Measurements from ENCODE around the gene ANKRD22.
"Not testable (repeated sequence)": the region's sequence is repeated elsewhere in the genome, so short reads cannot be mapped to it uniquely, and the experiment has no call there.

ANKRD22 gene

DNA sequence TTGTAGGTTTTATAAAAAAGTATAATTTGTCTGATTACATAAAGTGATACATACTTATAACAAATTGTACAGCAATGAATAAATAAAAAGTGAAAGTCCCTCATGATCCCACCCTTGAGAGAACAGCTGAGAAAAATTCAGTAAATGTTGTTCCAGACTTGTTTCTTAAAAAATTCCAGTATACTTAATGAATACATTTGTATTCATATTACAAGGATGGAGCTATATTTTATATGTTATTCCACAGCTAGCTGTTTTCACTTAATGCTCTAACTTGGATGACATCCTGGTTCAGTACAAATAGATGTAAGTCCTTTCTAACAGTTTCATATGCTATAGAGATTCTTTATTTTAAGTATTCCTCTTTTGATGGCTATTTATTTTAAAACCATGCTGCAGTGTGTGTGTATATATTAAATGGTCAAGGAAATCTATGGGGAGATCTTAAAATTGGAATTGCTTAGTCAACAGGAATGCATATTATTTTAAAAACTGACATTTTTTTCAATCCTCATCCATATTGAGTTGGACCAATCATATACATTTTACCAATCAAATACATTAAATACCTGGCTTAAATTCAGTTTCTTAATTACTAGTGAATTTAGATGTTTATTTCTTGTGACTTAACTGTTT, 37.3 kb upstream of the ANKRD22 start:
- no peaks in the 10 kb centered on the region for H3K27me3 ChIP-seq (ENCODE audit: insufficient read depth, low read length, poor library complexity)

GRCh38 chr10:88886557-88886956, 34.9 kb upstream of the ANKRD22 start:
- Histone ChIP-seq H3K4ac (ENCODE audit: low read depth, low read length) (no peak overlapping the region), H2AK5ac (ENCODE audit: low read length) (no peak overlapping the region), H3K27ac (ENCODE audit: low read depth, low read length) (no peak overlapping the region), H3K18ac (ENCODE audit: low read length) (no peak overlapping the region), H3K36me3 (ENCODE audit: control insufficient read depth, insufficient read depth, low read length) (no peaks in the 10 kb centered on the region), H3K9ac (ENCODE audit: low read length) (no peak overlapping the region), H3K4me3 (ENCODE audit: low read length) (no peak overlapping the region), H4K5ac (ENCODE audit: low read length) (no peak overlapping the region), H3K27me3 (ENCODE audit: insufficient read depth, low read length, poor library complexity) (no peaks in the 10 kb centered on the region), H3K23ac (ENCODE audit: low read length) (no peak overlapping the region), H3K79me2 (ENCODE audit: control insufficient read depth, insufficient read depth, low read length) (no peaks in the 10 kb centered on the region), H3K79me1 (ENCODE audit: low read length) (no peaks in the 10 kb centered on the region), H2BK5ac (ENCODE audit: low read length) (no peak overlapping the region), H2BK120ac (ENCODE audit: low read depth, low read length) (no peak overlapping the region), H2BK15ac (replicated peaks; ENCODE audit: low read depth) (no peak overlapping the region), H3K4me1 (ENCODE audit: control insufficient read depth, low read depth, low read length) (no peaks in the 10 kb centered on the region), H3K56ac (ENCODE audit: low read length) (no peak overlapping the region), H3K4me2 (ENCODE audit: low read length) (no peak overlapping the region), H4K8ac (ENCODE audit: low read depth, low read length) (no peak overlapping the region)
- no peak for DNase-seq

More for the DNA sequence above, 37.3 kb upstream of the ANKRD22 start:
- Histone ChIP-seq H3K4me3 (ENCODE audit: low read length) (no peak overlapping the region), H3K79me2 (ENCODE audit: control insufficient read depth, insufficient read depth, low read length) (no peaks in the 10 kb centered on the region), H2BK120ac (ENCODE audit: low read depth, low read length) (no peak overlapping the region), H2BK15ac (replicated peaks; ENCODE audit: low read depth) (no peak overlapping the region), H4K5ac (ENCODE audit: low read length) (no peak overlapping the region), H3K23ac (ENCODE audit: low read length) (no peak overlapping the region), H3K79me1 (ENCODE audit: low read length) (no peaks in the 10 kb centered on the region), H4K8ac (ENCODE audit: low read depth, low read length) (no peak overlapping the region), H3K4me2 (ENCODE audit: low read length) (no peak overlapping the region), H3K36me3 (ENCODE audit: control insufficient read depth, insufficient read depth, low read length) (no peaks in the 10 kb centered on the region), H3K9ac (ENCODE audit: low read length) (no peak overlapping the region), H3K18ac (ENCODE audit: low read length) (no peak overlapping the region), H3K56ac (ENCODE audit: low read length) (no peak overlapping the region), H3K27ac (ENCODE audit: low read depth, low read length) (no peak overlapping the region), H3K4ac (ENCODE audit: low read depth, low read length) (no peak overlapping the region), H3K4me1 (ENCODE audit: control insufficient read depth, low read depth, low read length) (no peaks in the 10 kb centered on the region), H2BK5ac (ENCODE audit: low read length) (no peak overlapping the region), H2AK5ac (ENCODE audit: low read length) (no peak overlapping the region)
- DNase-seq: no peak

- no peak overlapping the region for H3K9ac ChIP-seq (ENCODE audit: low read length)
- no peaks in the 10 kb centered on the region for H3K36me3 ChIP-seq (ENCODE audit: control insufficient read depth, insufficient read depth, low read length)
- H3K18ac ChIP-seq (ENCODE audit: low read length): no peak overlapping the region
- no peak for DNase-seq
- H3K4me1 ChIP-seq (ENCODE audit: control insufficient read depth, low read depth, low read length): no peaks in the 10 kb centered on the region
- no peak overlapping the region for H3K4me3 ChIP-seq (ENCODE audit: low read length)
- no peak overlapping the region for H2BK120ac ChIP-seq (ENCODE audit: low read depth, low read length)
- no CpG with 5 or more reads among the region's 2 CpGs for WGBS (ENCODE audit: extremely low coverage, insufficient coverage, low lambda C conversion rate)
- H3K4me2 ChIP-seq (ENCODE audit: low read length): no peak overlapping the region
- no peak overlapping the region for H4K8ac ChIP-seq (ENCODE audit: low read depth, low read length)
- no peak overlapping the region for H4K5ac ChIP-seq (ENCODE audit: low read length)
- H3K79me1 ChIP-seq (ENCODE audit: low read length): no peaks in the 10 kb centered on the region
- no peak overlapping the region for H2BK15ac ChIP-seq (replicated peaks; ENCODE audit: low read depth)
- no peaks in the 10 kb centered on the region for H3K27me3 ChIP-seq (ENCODE audit: insufficient read depth, low read length, poor library complexity)
- no peaks in the 10 kb centered on the region for H3K79me2 ChIP-seq (ENCODE audit: control insufficient read depth, insufficient read depth, low read length)
- no peak overlapping the region for H3K56ac ChIP-seq (ENCODE audit: low read length)
- H3K27ac ChIP-seq (ENCODE audit: low read depth, low read length): no peak overlapping the region
- no peak overlapping the region for H2AK5ac ChIP-seq (ENCODE audit: low read length)
- H2BK5ac ChIP-seq (ENCODE audit: low read length): no peak overlapping the region
- H3K4ac ChIP-seq (ENCODE audit: low read depth, low read length): no peak overlapping the region
- H3K23ac ChIP-seq (ENCODE audit: low read length): no peak overlapping the region
Measured at GRCh38 chr10:88883448-88883809, 31.8 kb upstream of the ANKRD22 start.

DNA sequence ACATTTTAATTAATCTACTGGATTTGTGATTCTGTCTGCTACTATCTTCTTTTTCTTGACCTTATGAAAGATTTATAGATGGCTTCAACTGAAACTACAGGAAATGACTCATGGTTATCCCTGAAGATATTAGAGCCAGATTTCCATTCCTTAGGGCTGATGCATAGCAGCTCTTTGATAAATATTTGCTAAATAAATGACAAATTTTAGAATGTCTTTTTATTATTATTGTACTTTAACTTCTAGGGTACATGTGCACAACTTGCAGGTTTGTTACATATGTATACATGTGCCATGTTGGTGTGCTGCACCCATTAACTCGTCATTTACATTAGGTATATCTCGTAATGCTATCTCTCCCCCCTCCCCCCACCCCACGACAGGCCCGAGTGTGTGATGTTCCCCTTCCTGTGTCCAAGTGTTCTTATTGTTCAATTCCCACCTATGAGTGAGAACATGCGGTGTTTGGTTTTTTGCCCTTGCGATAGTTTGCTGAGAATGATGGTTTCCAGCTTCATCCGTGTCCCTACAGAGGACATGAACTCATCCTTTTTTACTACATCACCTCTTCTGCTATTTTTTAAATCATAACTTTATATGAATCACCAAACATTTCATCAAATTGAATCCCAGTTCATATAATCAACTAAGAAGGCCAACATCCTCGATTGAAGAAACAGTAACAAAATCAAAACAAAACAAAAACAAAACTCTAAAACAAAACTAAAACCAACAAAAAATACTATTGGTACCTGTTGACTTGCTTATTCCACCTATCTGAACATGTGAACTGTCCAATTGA, 31.2 kb upstream of the ANKRD22 start:
- H2AK5ac ChIP-seq (ENCODE audit: low read length); H3K56ac ChIP-seq (ENCODE audit: low read length); H3K4ac ChIP-seq (ENCODE audit: low read depth, low read length); H4K5ac ChIP-seq (ENCODE audit: low read length); DNase-seq; H3K4me3 ChIP-seq (ENCODE audit: low read length); H3K79me2 ChIP-seq (ENCODE audit: control insufficient read depth, insufficient read depth, low read length); H3K18ac ChIP-seq (ENCODE audit: low read length); H3K27me3 ChIP-seq (ENCODE audit: insufficient read depth, low read length, poor library complexity); H3K9ac ChIP-seq (ENCODE audit: low read length); H3K36me3 ChIP-seq (ENCODE audit: control insufficient read depth, insufficient read depth, low read length); H3K79me1 ChIP-seq (ENCODE audit: low read length); H2BK5ac ChIP-seq (ENCODE audit: low read length); H3K23ac ChIP-seq (ENCODE audit: low read length); H3K4me1 ChIP-seq (ENCODE audit: control insufficient read depth, low read depth, low read length); H3K27ac ChIP-seq (ENCODE audit: low read depth, low read length); H2BK120ac ChIP-seq (ENCODE audit: low read depth, low read length); H3K4me2 ChIP-seq (ENCODE audit: low read length); H4K8ac ChIP-seq (ENCODE audit: low read depth, low read length); H2BK15ac ChIP-seq (replicated peaks; ENCODE audit: low read depth): not testable (repeated sequence)
- WGBS (ENCODE audit: extremely low coverage, insufficient coverage, low lambda C conversion rate): 100% methylated on average over 1 of the region's 8 CpGs

DNA sequence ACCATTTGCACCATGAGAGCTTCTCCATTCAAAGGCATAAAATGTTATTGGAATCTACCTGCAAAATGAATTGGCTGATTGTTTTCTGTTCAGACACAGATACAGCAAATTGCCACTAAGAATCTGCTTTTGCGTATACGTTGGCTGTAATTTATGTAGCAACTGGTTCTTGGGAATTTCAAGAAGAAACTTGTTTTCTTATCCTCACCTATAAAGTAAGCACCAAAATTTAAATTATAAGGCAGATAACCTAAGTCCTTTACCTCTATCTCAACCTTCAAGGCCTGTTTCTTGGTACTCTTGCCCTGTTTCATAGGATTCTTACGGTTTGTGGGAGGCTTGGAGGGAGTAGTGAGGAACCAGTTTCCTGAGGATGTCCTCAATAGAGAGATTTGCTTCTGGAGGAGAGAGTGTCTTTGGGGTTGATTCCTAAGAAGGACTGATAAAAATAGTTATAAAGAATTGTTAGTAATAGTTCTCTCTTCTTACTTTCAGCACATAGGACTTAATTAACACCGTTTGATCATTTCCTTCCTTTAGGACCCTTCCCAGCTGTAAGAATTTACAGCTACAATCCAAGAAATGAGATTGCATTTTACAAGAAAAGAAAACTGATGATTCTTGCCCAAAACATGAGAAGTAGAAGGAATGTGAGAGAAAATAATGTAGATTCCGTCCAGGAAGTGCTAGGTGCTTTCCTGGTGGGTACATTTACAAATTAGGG, 30.4 kb upstream of the ANKRD22 start:
- H2BK15ac ChIP-seq (replicated peaks; ENCODE audit: low read depth): no peak overlapping the region
- H2BK5ac ChIP-seq (ENCODE audit: low read length): no peak overlapping the region
- H3K23ac ChIP-seq (ENCODE audit: low read length): no peak overlapping the region
- H3K9ac ChIP-seq (ENCODE audit: low read length): no peak overlapping the region
- H3K79me2 ChIP-seq (ENCODE audit: control insufficient read depth, insufficient read depth, low read length): no peaks in the 10 kb centered on the region
- no CpG with 5 or more reads among the region's 5 CpGs for WGBS (ENCODE audit: extremely low coverage, insufficient coverage, low lambda C conversion rate)
- H3K36me3 ChIP-seq (ENCODE audit: control insufficient read depth, insufficient read depth, low read length): no peaks in the 10 kb centered on the region
- no peak overlapping the region for H3K18ac ChIP-seq (ENCODE audit: low read length)
- no peak overlapping the region for H3K4me3 ChIP-seq (ENCODE audit: low read length)
- H3K79me1 ChIP-seq (ENCODE audit: low read length): no peaks in the 10 kb centered on the region
- no peak overlapping the region for H3K56ac ChIP-seq (ENCODE audit: low read length)
- H3K27me3 ChIP-seq (ENCODE audit: insufficient read depth, low read length, poor library complexity): no peaks in the 10 kb centered on the region
- H2BK120ac ChIP-seq (ENCODE audit: low read depth, low read length): no peak overlapping the region
- H3K4ac ChIP-seq (ENCODE audit: low read depth, low read length): no peak overlapping the region
- H3K4me1 ChIP-seq (ENCODE audit: control insufficient read depth, low read depth, low read length): no peaks in the 10 kb centered on the region
- H3K4me2 ChIP-seq (ENCODE audit: low read length): no peak overlapping the region
- H4K5ac ChIP-seq (ENCODE audit: low read length): no peak overlapping the region
- no peak for DNase-seq
- H2AK5ac ChIP-seq (ENCODE audit: low read length): no peak overlapping the region
- no peak overlapping the region for H3K27ac ChIP-seq (ENCODE audit: low read depth, low read length)
- H4K8ac ChIP-seq (ENCODE audit: low read depth, low read length): no peak overlapping the region

Data from mesendoderm (in vitro differentiated cells).